EH (cell line): Measurements from ENCODE around the gene CHST3.

Experiments
- DNase-seq: peaks from one replicate; pipeline ENCODE4 v3.0.0-alpha.2; 2015; ENCODE audit warnings: low read depth

The CHST3 gene

GRCh38 chr10:72056932-72057751 lies 92.9 kb downstream of the CHST3 start:
- no peak for DNase-seq

DNA sequence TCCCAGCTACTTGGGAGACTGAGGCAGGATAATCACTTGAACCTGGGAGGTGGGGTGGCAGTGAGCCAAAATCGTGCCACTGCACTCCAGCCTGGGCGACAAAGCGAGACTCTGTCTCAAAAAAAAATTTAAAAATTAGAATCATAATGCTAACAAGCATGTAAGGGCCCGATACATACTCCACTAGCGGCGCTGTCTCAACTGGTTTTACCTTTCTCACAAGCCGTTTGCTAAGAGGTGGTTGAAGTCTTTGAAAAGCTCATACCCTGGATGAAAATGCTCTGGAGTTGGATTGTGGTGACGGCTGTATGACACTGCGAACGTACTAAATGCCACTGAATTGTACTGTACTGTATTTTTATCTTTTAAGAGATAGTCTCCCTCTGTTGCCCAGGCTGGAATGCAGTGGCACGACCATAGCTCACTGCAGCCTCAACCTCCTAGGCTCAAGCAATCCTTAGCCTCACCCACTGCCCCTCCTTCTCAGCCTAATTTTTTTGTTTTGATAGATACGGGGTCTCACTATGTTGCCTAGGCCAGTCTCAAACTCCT lies 94.2 kb downstream of the CHST3 start:
- no peak for DNase-seq

- DNase-seq, result peak; percentile 19
These were observed 95.0 kb downstream of the CHST3 start for GRCh38 chr10:72058989-72059842.

- no peak for DNase-seq
These were observed 95.9 kb downstream of the CHST3 start for GRCh38 chr10:72059843-72060822.

- no peak for DNase-seq
These were observed 97.3 kb downstream of the CHST3 start for GRCh38 chr10:72061491-72061890.

- no peak for DNase-seq
These were observed 97.7 kb downstream of the CHST3 start for GRCh38 chr10:72061930-72062329.

DNA sequence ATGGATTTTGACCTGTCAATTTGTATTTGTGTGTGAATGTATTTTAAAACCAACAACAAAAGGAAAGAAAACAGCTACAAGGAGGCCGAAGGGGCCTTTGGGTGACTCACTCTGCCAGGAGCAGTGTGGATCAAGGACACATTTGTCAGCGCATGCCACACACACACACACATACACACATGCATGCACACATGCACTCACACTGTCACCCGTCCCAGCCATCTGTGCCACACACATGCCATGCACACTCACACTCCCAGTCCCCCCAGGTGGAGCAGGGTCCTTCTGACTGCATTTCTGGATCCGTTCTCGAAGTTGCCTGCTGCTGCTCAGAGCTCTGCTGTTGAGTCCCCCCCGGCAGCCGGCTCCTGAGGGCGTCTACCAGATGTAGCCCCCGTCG lies 98.2 kb downstream of the CHST3 start:
- peak; percentile 29 for DNase-seq
